T-cell (primary cell): ENCODE measurements around the gene CEACAM16. TPM values are rescaled to one million over a fixed set of nuclear protein-coding genes. Genes with fewer than 3 reads are reported as not detected.
"Not testable (repeated sequence)": the region's sequence is repeated elsewhere in the genome, so short reads cannot be mapped to it uniquely, and the experiment has no call there.

Experiments used
- ATAC-seq, 4 experiments: fragments of 200-7000 bp in 3 of 4; fragments of 150-1000 bp in 1 of 4; cut with Tn5 transposase; replicated peaks in 1 of 4; 1 replicate in 3 of 4; 2 replicates in 1 of 4; pipeline ENCODE4 v1.10.0; 2021; ENCODE audit warnings: moderate library complexity in 3 of 4, mild to moderate bottlenecking in 2 of 4, moderate number of reproducible peaks in 1 of 4
- CTCF ChIA-PET, 2 donors: fragments of 300-600 bp; sonication (Branson Sonifier 250); formaldehyde crosslinking; loops; one replicate each; lab custom pipeline; 2022; ENCODE audit warnings: antibody characterized with exemption in 2 of 2; lab: Charles Lee
- POLR2A ChIA-PET, 2 donors: fragments of 300-600 bp; sonication (Branson Sonifier 250); formaldehyde crosslinking; loops; one replicate each; lab custom pipeline; 2022; ENCODE audit warnings: antibody characterized with exemption in 2 of 2; lab: Charles Lee
- DNase-seq, 35 experiments: peaks; one replicate each; pipeline versions ENCODE4 v3.0.0 to v3.0.0-alpha.2; 2013 to 2023
- H3K27ac ChIP-seq: one replicate; pipeline ENCODE4 v1.5.1; 2013; ENCODE audit warnings: low read length
- H3K27me3 ChIP-seq, 2 experiments: replicated peaks in 1 of 2; 1 replicate in 1 of 2; 2 replicates in 1 of 2; pipeline versions ENCODE4 v1.6.1 to v1.7.0; 2013; ENCODE audit warnings: low read length in 1 of 2, mixed read lengths in 1 of 2; ENCODE audit not compliant: control insufficient read depth in 2 of 2, insufficient read depth in 2 of 2; ENCODE audit errors: extremely low read depth in 1 of 2
- H3K36me3 ChIP-seq, 2 donors: 1 replicate in 1 of 2; 2 replicates in 1 of 2; pipeline versions ENCODE4 v1.6.1 to v1.7.0; 2013; ENCODE audit warnings: low read length in 1 of 2; ENCODE audit not compliant: control insufficient read depth in 2 of 2, insufficient read depth in 1 of 2; ENCODE audit errors: extremely low read depth in 1 of 2
- H3K4me1 ChIP-seq, 2 experiments: 1 replicate in 1 of 2; 2 replicates in 1 of 2; pipeline versions ENCODE4 v1.6.1 to v1.7.0; 2013; ENCODE audit warnings: low read length in 2 of 2, mixed read lengths in 1 of 2; ENCODE audit not compliant: insufficient read depth in 2 of 2, control insufficient read depth in 1 of 2; ENCODE audit errors: extremely low read depth in 1 of 2
- H3K4me3 ChIP-seq, 2 donors: 1 replicate in 1 of 2; 2 replicates in 1 of 2; pipeline versions ENCODE4 v1.5.1 to v1.7.0; 2013; ENCODE audit warnings: mild to moderate bottlenecking in 2 of 2, low read length in 1 of 2, moderate library complexity in 1 of 2; ENCODE audit not compliant: control insufficient read depth in 1 of 2; ENCODE audit errors: extremely low read depth in 1 of 2
- H3K9me3 ChIP-seq: 2 replicates; pipeline ENCODE4 v1.7.0; 2013
- H3K27ac Mint-ChIP-seq, 2 donors: one replicate each; pipeline ENCODE4 v1.8.0; 2020 to 2021; ENCODE audit warnings: mild to moderate bottlenecking in 2 of 2, mixed read lengths in 2 of 2
- H3K27me3 Mint-ChIP-seq, 2 donors: one replicate each; pipeline ENCODE4 v1.8.0; 2021 to 2022; ENCODE audit warnings: mixed read lengths in 2 of 2
- H3K36me3 Mint-ChIP-seq: one replicate; pipeline ENCODE4 v1.8.0; 2021; ENCODE audit warnings: mixed read lengths
- H3K4me1 Mint-ChIP-seq, 3 donors: one replicate each; pipeline ENCODE4 v1.8.0; 2020 to 2022; ENCODE audit warnings: mixed read lengths in 3 of 3, mild to moderate bottlenecking in 1 of 3
- H3K4me3 Mint-ChIP-seq, 3 donors: one replicate each; pipeline ENCODE4 v1.8.0; 2020 to 2022; ENCODE audit warnings: mild to moderate bottlenecking in 3 of 3, mixed read lengths in 3 of 3, moderate library complexity in 3 of 3
- H3K9me3 Mint-ChIP-seq, 3 donors: one replicate each; pipeline ENCODE4 v1.8.0; 2020 to 2022; ENCODE audit warnings: mixed read lengths in 3 of 3
- whole genome bisulfite sequencing: methylation state at CpG from one replicate; pipeline ENCODE4 v1.1.5; 2013; ENCODE audit warnings: missing lambda C conversion rate; ENCODE audit not compliant: insufficient coverage; 5-methylcytosine and 5-hydroxymethylcytosine counted together
- total RNA-seq, 35 experiments: library from RNA in 6 of 35; stranded (reverse) in 6 of 35; fragments of 120-200 nt in 1 of 35; gene quantifications; one replicate each; pipeline versions ENCODE4 v1.2.1 to v1.2.4 and lab custom pipeline; 2013 to 2026

The CEACAM16 gene
- total RNA-seq, 5 donors from 2014 or later (not counting 1 experiment from before 2014, with no cell fraction given), result not detected

DNA sequence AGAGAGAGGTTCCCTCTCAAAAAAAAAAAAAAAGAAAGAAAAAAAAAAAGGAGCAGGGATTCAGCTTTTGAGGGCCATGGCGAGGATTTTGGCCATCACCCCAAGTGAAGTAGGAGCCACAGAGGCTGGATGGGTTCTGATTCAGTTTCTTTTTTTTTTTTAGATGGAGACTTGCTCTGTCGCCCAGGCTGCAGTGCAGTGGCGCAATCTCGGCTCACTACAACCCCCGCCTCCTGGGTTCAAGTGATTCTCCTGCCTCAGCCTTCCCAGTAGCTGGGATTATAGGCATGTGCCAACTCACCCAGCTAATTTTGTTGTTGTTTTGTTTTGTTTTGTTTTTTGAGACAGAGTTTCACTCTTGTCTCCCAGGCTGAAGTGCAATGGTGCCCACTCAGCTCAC is 22.4 kb downstream of the CEACAM16 start:
- CTCF ChIA-PET, result interaction anchor here (0.6 to 6.3 kb wide), 2 partner anchors 38 to 52 kb away, joined by 3 to 199 read pairs; no protein-coding TSS in a partner anchor
- H3K4me3 Mint-ChIP-seq, H3K4me3 ChIP-seq, DNase-seq, H3K27ac Mint-ChIP-seq, H3K9me3 ChIP-seq, H3K9me3 Mint-ChIP-seq, POLR2A ChIA-PET, H3K36me3 Mint-ChIP-seq, H3K36me3 ChIP-seq, H3K27me3 Mint-ChIP-seq, H3K27ac ChIP-seq, ATAC-seq: not testable (repeated sequence)
- Histone ChIP-seq H3K27me3 (peaks cover 0 to 36% of the 10 kb centered on the region in 2 experiments), H3K4me1 (peaks cover 0 to 35% of the 10 kb centered on the region in 2 experiments)
- 100% methylated on average over 1 of the region's 5 CpGs for WGBS
- peaks cover 24 to 30% (median 24%) of the 10 kb centered on the region in 3 donors for H3K4me1 Mint-ChIP-seq

GRCh38 chr19:44722131-44723121 is 23.5 kb downstream of the CEACAM16 start:
- no peaks in the 10 kb centered on the region for H3K9me3 Mint-ChIP-seq
- no peak overlapping the region for H3K4me3 Mint-ChIP-seq
- H3K4me1 Mint-ChIP-seq, result peaks cover 24 to 30% (median 24%) of the 10 kb centered on the region in 3 donors
- H3K27ac Mint-ChIP-seq, result no peak overlapping the region
- Histone ChIP-seq H3K36me3 (no peaks in the 10 kb centered on the region), H3K4me1 (peaks cover 0 to 36% of the 10 kb centered on the region in 2 experiments), H3K27ac (no peak overlapping the region), H3K4me3 (no peak overlapping the region), H3K27me3 (peaks cover 0 to 36% of the 10 kb centered on the region in 2 experiments), H3K9me3 (no peaks in the 10 kb centered on the region)
- DNase-seq (peak in 2 of 35 experiments; percentile 29 to 32), ATAC-seq (peak in 1 of 4 experiments; percentile 44)
- H3K27me3 Mint-ChIP-seq, result no peaks in the 10 kb centered on the region
- ChIA-PET POLR2A (no interaction called here), CTCF (interaction anchor here (0.6 to 6.3 kb wide), 5 partner anchors 8 to 168 kb away, joined by 3 to 199 read pairs (median 15); no protein-coding TSS in a partner anchor)
- 26% methylated on average over 14 of the region's 21 CpGs for WGBS
- H3K36me3 Mint-ChIP-seq, result no peaks in the 10 kb centered on the region

GRCh38 chr19:44723299-44723951 is 24.5 kb downstream of the CEACAM16 start:
- H3K4me3 Mint-ChIP-seq, result no peak overlapping the region
- CTCF ChIA-PET, result interaction anchor here (0.6 to 6.3 kb wide), 16 partner anchors 9 to 336 kb away, joined by 3 to 199 read pairs (median 3); partner anchors contain the start of gene NECTIN2 (in 1 of the 2)
- Histone ChIP-seq H3K27me3 (peaks cover 0 to 36% of the 10 kb centered on the region in 2 experiments), H3K9me3 (no peaks in the 10 kb centered on the region), H3K36me3 (no peaks in the 10 kb centered on the region), H3K27ac (no peak overlapping the region), H3K4me3 (no peak overlapping the region), H3K4me1 (peaks cover 2 to 45% of the 10 kb centered on the region in 2 experiments)
- H3K27ac Mint-ChIP-seq, result no peak overlapping the region
- H3K36me3 Mint-ChIP-seq, result no peaks in the 10 kb centered on the region
- DNase-seq, result peak in 1 of 35 experiments; percentile 20
- H3K27me3 Mint-ChIP-seq, result no peaks in the 10 kb centered on the region
- H3K4me1 Mint-ChIP-seq, result peaks cover 31 to 38% (median 32%) of the 10 kb centered on the region in 3 donors
- POLR2A ChIA-PET, result interaction anchor here (0.6 to 0.8 kb wide), 3 partner anchors 45 to 880 kb away, joined by 3 to 4 read pairs (median 3); no protein-coding TSS in a partner anchor
- peak; percentile 46 to 59 (median 53) for ATAC-seq
- H3K9me3 Mint-ChIP-seq, result no peaks in the 10 kb centered on the region
- 61% methylated on average over 6 of the region's 10 CpGs for WGBS

DNA sequence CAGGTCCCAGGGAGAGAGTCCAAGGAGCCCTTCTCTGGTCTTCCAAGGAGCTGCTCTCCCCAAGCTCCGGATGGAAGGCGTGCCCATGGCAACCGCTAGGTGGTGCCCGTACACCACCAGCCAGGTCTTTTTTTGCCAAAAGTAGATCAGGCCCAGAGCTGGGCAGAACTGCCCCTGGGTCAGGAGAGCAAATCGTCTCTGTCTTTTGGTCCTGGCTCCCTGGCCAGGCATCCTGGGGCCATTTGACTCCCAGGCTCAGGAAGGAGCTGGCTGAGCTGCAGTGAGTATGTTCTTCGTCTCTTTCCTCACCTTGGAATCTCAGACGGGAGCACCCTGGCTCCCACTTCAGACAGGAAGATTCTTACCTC is 25.0 kb downstream of the CEACAM16 start:
- no peaks in the 10 kb centered on the region for H3K36me3 Mint-ChIP-seq

DNA sequence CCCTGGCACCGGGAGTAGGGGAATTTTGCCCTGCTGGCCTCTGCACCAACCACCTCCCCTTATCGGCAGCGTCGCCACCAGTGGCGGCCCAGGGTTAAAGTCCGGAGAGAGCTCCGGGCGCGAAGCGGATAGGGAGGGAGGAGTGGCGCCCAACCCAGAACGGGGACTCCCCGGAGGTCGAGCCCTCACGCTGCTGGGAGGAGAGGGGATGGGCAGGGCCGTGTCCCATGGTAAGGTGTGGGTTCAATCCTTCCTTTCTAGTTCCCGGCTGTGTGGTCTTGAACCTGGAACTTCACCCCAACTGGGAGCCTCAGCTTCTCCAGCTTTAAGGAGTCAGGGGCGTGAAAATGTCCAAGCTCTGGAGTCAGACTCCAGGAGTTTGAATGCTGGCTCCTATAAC is 26.3 kb downstream of the CEACAM16 start:
- ATAC-seq (no peak), DNase-seq (no peak)
- CTCF ChIA-PET, result interaction anchor here (2.4 to 6.3 kb wide), 3 partner anchors 28 to 48 kb away, joined by 15 to 199 read pairs (median 45); no protein-coding TSS in a partner anchor
- WGBS, result 66% methylated on average over 2 of the region's 18 CpGs
- no peaks in the 10 kb centered on the region for H3K9me3 Mint-ChIP-seq
- peaks cover 32 to 39% (median 38%) of the 10 kb centered on the region in 3 donors for H3K4me1 Mint-ChIP-seq
- H3K9me3 ChIP-seq, result no peaks in the 10 kb centered on the region
- no peak overlapping the region for H3K4me3 Mint-ChIP-seq
- no peak overlapping the region for H3K4me3 ChIP-seq
- no peak overlapping the region for H3K27ac Mint-ChIP-seq
- POLR2A ChIA-PET, result no interaction called here
- no peaks in the 10 kb centered on the region for H3K36me3 ChIP-seq
- no peaks in the 10 kb centered on the region for H3K27me3 Mint-ChIP-seq
- peaks cover 2 to 45% of the 10 kb centered on the region in 2 experiments for H3K4me1 ChIP-seq
- H3K27ac ChIP-seq, result no peak overlapping the region
- H3K27me3 ChIP-seq, result peaks cover 0 to 36% of the 10 kb centered on the region in 2 experiments
- no peaks in the 10 kb centered on the region for H3K36me3 Mint-ChIP-seq

More for the DNA sequence above, 25.0 kb downstream of the CEACAM16 start:
- Mint-ChIP-seq H3K27ac (no peak overlapping the region), H3K4me3 (no peak overlapping the region), H3K9me3 (no peaks in the 10 kb centered on the region), H3K4me1 (peaks cover 32 to 39% (median 33%) of the 10 kb centered on the region in 3 donors), H3K27me3 (no peaks in the 10 kb centered on the region)
- DNase-seq, result peak; percentile 30 to 89 (median 70)
- H3K27ac ChIP-seq, result no peak overlapping the region
- H3K4me3 ChIP-seq, result no peak overlapping the region
- ChIA-PET CTCF (interaction anchor here (0.7 to 6.3 kb wide), 14 partner anchors 11 to 336 kb away, joined by 3 to 199 read pairs (median 4); partner anchors contain the start of gene NECTIN2 (in 1 of the 2)), POLR2A (interaction anchor here (0.6 to 0.8 kb wide), 3 partner anchors 14 to 46 kb away, joined by 3 read pairs; no protein-coding TSS in a partner anchor)
- H3K36me3 ChIP-seq, result no peaks in the 10 kb centered on the region
- H3K4me1 ChIP-seq, result peaks cover 2 to 45% of the 10 kb centered on the region in 2 experiments
- H3K9me3 ChIP-seq, result no peaks in the 10 kb centered on the region
- WGBS, result 29% methylated on average over 7 of the region's 7 CpGs
- peak; percentile 86 to 90 (median 88) for ATAC-seq
- H3K27me3 ChIP-seq, result peaks cover 0 to 36% of the 10 kb centered on the region in 2 experiments
